ENCODE measurements around the gene CNTNAP2. TPM values are rescaled to one million over a fixed set of nuclear protein-coding genes. Genes with fewer than 3 reads are reported as not detected.
"Not testable (repeated sequence)": the region's sequence is repeated elsewhere in the genome, so short reads cannot be mapped to it uniquely, and the experiment has no call there.

Gene CNTNAP2
- total RNA-seq, 2 donors from 2014 or later, result 4.4 to 8.5 TPM

DNA sequence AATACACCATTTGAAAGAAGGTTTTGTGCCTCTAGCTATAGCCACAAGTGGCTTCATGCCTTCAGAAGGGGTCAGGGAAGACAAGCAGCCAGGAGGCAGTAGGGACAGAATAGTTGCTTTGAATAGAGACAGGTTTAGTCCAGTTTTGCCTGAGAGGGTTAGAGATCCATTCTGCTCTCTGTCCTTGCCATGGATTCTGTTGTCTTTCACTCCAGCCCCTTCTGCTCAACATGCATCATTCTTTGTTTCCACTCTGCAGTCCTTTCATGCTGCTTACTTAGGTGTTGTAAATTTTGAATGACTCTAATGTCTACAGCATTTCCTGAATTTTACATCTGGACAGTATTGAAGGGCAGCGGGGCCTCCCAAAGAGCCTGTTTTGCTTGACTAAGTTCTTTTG, 60.3 kb downstream of the CNTNAP2 start:
- Histone ChIP-seq H3K36me3 (no peaks in the 10 kb centered on the region), H3K27ac (no peak overlapping the region), H3K27me3 (no peaks in the 10 kb centered on the region), H3K4me3 (no peak overlapping the region), H3K4me1 (no peaks in the 10 kb centered on the region), H3K9me3 (no peaks in the 10 kb centered on the region), H3K9ac (ENCODE audit: low read depth in 2 of 2, low read length in 2 of 2) (no peak overlapping the region)
- TF ChIP-seq, protein P1, sequence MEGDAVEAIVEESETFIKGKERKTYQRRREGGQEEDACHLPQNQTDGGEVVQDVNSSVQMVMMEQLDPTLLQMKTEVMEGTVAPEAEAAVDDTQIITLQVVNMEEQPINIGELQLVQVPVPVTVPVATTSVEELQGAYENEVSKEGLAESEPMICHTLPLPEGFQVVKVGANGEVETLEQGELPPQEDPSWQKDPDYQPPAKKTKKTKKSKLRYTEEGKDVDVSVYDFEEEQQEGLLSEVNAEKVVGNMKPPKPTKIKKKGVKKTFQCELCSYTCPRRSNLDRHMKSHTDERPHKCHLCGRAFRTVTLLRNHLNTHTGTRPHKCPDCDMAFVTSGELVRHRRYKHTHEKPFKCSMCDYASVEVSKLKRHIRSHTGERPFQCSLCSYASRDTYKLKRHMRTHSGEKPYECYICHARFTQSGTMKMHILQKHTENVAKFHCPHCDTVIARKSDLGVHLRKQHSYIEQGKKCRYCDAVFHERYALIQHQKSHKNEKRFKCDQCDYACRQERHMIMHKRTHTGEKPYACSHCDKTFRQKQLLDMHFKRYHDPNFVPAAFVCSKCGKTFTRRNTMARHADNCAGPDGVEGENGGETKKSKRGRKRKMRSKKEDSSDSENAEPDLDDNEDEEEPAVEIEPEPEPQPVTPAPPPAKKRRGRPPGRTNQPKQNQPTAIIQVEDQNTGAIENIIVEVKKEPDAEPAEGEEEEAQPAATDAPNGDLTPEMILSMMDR (IDR thresholded peaks at IDR 0.05), result no peak
- intact Hi-C loops (cut with DNase I), result no loop called here
- DNase-seq, result no peak

DNA sequence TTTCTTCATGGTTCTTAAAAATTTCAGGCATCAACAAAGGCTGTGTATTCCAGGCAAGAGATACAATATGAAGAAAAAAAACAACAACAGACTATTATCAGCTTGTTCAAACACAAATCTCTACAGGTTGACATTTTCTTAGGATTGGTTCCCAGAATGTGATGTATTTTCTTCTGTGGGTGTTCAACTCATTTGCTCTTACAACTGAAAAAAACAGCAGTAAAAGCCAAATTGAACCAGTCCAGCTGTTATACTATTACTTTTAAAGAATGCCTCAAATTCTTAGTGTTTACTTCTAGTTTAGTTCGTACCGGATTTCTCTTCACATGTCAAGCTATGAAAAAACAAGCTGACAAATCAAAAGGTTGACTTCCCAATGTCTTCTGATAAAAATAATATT, 60.7 kb downstream of the CNTNAP2 start:
- no peaks in the 10 kb centered on the region for H3K27me3 ChIP-seq
- no peak overlapping the region for H3K4me3 ChIP-seq
- no peaks in the 10 kb centered on the region for H3K36me3 ChIP-seq
- no peak overlapping the region for H3K9ac ChIP-seq (ENCODE audit: low read depth in 2 of 2, low read length in 2 of 2)
- no peaks in the 10 kb centered on the region for H3K4me1 ChIP-seq
- no peaks in the 10 kb centered on the region for H3K9me3 ChIP-seq
- no peak overlapping the region for H3K27ac ChIP-seq
- no peak for DNase-seq
- intact Hi-C loops (cut with DNase I), result no loop called here
- TF ChIP-seq, protein P1 (IDR thresholded peaks at IDR 0.05), result no peak

DNA sequence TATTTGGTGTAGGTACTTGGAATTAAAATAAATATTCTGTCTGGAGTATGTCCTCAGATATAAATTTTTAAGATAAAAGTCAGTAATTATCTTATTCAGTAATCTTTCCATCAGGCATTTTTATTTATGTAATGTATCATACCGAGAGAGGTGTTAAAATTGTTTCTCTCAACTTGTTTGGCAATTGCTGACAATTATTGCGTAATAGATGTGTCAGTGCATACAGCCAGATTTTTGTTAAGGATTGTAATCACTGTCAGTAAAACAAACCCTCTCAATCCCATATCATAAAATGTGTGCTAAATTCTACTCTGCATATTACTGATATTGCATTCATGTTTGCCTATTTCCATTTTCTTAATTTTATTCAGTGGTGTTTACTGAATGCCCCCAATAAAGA, 69.2 kb downstream of the CNTNAP2 start:
- intact Hi-C loops (cut with DNase I), result no loop called here
- TF ChIP-seq, protein P1 (IDR thresholded peaks at IDR 0.05), result no peak
- DNase-seq, result no peak

DNA sequence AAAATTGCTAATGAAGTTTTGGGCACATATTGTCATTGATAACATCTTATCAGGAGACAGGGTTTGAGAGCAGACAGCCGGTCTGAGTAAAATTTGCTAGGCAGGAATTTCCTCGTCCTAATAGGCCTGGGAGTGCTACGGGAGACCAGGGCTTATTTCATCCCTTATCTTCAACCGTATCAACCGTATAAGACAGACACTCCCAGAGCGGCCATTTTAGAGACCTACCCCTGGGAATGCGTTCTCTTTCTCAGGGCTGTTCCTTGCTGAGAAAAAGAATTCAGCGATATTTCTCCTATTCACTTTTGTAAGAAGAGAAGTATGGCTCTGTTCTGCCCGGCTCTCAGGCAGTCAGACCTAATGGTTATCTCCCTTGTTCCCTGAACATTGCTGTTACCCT, 74.8 kb downstream of the CNTNAP2 start:
- H3K9me3 ChIP-seq; H3K36me3 ChIP-seq; intact Hi-C loops (cut with DNase I); H3K27me3 ChIP-seq; H3K4me1 ChIP-seq; DNase-seq; H3K27ac ChIP-seq; H3K4me3 ChIP-seq; H3K9ac ChIP-seq (ENCODE audit: low read depth in 2 of 2, low read length in 2 of 2): not testable (repeated sequence)

More for the DNA sequence above, 69.2 kb downstream of the CNTNAP2 start:
- Histone ChIP-seq H3K27ac (no peak overlapping the region), H3K4me1 (no peaks in the 10 kb centered on the region), H3K9me3 (no peaks in the 10 kb centered on the region), H3K9ac (ENCODE audit: low read depth in 2 of 2, low read length in 2 of 2) (no peak overlapping the region), H3K27me3 (no peaks in the 10 kb centered on the region), H3K36me3 (no peaks in the 10 kb centered on the region), H3K4me3 (no peak overlapping the region)

DNA sequence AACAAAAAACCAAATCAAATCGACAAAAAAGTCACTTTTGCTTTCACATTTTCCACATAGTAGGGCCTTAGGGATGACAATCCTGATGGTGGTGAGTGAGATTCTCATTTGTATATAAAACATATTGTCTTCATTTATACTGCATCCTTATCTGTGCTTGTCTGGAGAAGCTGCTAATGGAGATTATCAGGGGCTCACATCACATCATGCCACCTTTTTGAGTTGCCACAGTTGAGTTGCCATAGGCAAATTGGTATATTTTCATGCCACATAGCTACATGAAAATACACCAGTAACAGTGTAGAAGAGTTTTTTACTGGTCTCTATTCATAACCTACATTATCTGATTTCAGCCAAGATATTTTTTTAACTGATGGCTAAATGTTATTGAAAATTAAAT, 85.3 kb downstream of the CNTNAP2 start:
- intact Hi-C loops (cut with DNase I), result no loop called here
- Histone ChIP-seq H3K4me3 (no peak overlapping the region), H3K9ac (ENCODE audit: low read depth in 2 of 2, low read length in 2 of 2) (no peak overlapping the region), H3K36me3 (no peaks in the 10 kb centered on the region), H3K4me1 (no peaks in the 10 kb centered on the region), H3K9me3 (no peaks in the 10 kb centered on the region), H3K27ac (no peak overlapping the region), H3K27me3 (no peaks in the 10 kb centered on the region)
- no peak for DNase-seq
- TF ChIP-seq, protein P1 (IDR thresholded peaks at IDR 0.05), result no peak

DNA sequence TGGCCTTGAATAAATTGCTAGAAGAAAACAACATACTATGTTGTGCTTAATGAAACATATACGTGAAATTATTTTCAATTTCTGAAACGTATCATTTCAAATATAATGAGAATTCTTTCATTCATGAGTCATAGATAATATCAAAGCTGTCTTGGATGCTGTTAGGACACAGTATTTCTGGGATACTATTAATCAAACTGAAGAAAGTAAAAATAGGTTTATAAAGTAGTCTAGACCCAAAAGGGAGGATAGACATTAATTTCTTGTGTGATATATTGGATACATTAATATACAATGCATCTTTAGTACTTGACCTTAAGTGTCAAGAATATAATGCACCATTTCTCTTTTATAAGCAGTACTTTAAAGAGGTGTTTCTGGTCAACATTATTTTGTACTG, 89.7 kb downstream of the CNTNAP2 start:
- Histone ChIP-seq H3K27me3 (no peaks in the 10 kb centered on the region), H3K4me1 (no peaks in the 10 kb centered on the region), H3K9ac (ENCODE audit: low read depth in 2 of 2, low read length in 2 of 2) (no peak overlapping the region), H3K9me3 (no peaks in the 10 kb centered on the region), H3K36me3 (no peaks in the 10 kb centered on the region), H3K27ac (no peak overlapping the region), H3K4me3 (no peak overlapping the region)
- intact Hi-C loops (cut with DNase I), result no loop called here
- TF ChIP-seq, protein P1 (IDR thresholded peaks at IDR 0.05), result no peak
- DNase-seq, result no peak
